Fibroblast of the aortic adventitia (primary cell): ENCODE results near the gene SELPLG. TPM values are rescaled to one million over a fixed set of nuclear protein-coding genes. Genes with fewer than 3 reads are reported as not detected.

Experiments used
- DNase-seq: peaks from one replicate; pipeline ENCODE4 v3.0.0-alpha.2; 2010; ENCODE audit warnings: low read depth
- H3K4me3 ChIP-seq: 2 replicates; pipeline ENCODE4 v1.5.1; 2011; ENCODE audit warnings: low read depth, mild to moderate bottlenecking, control low read depth, low read length, moderate library complexity
- CTCF ChIP-seq: IDR thresholded peaks from 2 replicates; pipeline ENCODE4 v1.5.1; 2011; ENCODE audit warnings: mild to moderate bottlenecking, low read length, control low read depth, inconsistent platforms; ENCODE audit not compliant: insufficient read depth
- total RNA-seq: library from RNA; depleted of rRNA; stranded (reverse); fragments of >200 nt; gene quantifications from 2 replicates; pipeline ENCODE4 v1.2.3, GENCODE V29; 2012; ENCODE audit warnings: low replicate concordance

The SELPLG gene
- total RNA-seq, 1 donor = 1.5 TPM

DNA sequence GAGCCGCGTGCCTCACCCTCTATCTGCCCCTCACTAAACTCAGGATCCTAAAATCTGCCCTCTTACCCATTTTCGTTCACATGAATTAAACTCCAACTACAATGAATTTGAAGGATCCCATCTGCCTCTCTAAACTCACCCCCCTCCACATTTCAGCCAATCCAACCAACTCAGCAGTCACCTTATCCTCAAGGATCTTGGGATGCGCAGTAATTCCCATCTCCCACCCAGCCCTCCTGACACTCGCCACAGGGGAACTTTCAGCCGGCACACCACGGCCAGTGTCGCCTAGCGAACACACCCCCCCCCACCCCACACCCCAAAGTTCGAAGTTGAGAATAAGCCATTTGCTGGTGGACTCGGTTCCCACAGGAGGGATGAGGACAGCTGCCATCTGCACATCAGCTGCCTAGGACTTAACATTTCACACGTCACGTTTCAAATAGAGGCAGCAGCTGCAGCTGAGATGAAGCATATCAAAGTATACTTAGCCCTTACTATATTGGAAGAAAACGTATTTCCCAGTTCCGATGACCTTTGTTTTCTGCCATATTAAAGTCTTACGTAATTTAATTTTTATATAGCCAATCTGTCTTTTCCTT lies 8.7 kb upstream of the SELPLG start:
- no peak for TF ChIP-seq CTCF
- DNase-seq = no peak
- no peak overlapping the region for H3K4me3 ChIP-seq

DNA sequence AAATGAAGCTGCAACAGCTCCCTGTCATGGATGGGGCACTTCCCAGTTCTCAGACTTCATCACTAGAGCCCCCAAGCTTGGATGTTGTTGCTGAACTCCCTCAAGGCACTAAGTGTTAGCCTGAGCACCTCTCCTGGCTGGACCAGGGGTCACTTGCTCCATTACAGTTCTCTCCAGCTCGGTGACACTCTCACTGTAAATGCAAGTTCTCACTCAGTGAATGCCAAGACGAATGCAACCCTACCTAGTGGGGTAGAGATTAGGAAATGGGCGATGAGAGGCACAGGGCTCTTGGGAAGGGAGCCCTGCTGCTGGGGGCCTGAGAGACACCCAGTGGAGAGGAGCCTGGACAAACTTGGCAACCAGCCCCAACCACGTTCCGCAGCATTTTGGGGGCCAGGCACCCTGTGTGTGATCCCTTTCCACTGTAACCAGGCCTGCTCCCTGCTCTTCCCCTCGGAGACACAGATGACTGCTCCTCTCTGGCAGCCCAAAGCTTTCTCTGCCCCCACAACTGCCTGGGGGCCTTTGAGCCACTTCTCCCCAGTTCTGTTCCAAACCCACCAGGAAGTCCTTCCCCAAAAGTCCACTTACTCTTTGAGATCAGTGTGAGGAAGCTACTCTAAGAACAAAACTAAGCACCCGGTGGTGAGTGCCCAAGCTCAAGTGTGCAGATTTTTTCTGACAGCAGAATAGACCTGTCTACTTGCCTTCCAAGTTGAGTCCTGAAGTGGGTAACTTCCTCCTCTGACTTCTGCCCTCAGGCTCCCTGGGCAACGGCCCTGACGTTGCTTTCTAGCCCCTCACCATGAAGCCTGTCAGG lies 8.0 kb upstream of the SELPLG start:
- no peak for DNase-seq
- no peak for TF ChIP-seq CTCF
- H3K4me3 ChIP-seq = no peak overlapping the region

DNA sequence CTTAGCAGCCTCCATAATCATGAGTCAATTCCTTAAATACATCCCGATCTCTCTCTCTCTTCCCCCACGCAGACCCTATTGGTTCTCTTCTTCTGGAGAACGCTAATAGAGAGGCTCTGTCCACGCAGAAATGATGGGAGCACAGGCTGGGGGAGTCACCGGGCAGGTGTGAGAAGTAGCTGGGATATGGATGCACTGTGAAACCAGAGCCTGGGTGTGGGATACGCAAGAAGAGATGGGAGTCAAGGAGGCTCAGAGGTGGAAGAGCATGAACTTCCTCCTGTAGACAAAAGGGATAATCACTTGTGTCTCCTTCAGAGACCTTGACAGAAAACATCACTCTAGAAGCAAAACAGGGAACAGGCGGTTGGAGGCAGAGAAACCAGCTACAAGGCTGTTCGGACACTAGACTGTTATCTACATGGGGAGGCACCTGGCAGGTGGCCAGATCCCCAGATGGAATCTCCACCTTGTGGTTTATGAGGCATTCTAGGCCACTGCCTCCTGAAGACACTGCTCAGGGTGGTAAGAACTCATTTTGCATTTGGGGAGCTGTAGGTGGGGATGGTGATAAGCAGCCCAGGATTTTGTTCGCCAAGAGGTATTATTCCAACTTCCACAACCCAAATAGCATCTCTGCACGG lies 7.2 kb upstream of the SELPLG start:
- DNase-seq = peak; percentile 64
- no peak for TF ChIP-seq CTCF
- no peak overlapping the region for H3K4me3 ChIP-seq

DNA sequence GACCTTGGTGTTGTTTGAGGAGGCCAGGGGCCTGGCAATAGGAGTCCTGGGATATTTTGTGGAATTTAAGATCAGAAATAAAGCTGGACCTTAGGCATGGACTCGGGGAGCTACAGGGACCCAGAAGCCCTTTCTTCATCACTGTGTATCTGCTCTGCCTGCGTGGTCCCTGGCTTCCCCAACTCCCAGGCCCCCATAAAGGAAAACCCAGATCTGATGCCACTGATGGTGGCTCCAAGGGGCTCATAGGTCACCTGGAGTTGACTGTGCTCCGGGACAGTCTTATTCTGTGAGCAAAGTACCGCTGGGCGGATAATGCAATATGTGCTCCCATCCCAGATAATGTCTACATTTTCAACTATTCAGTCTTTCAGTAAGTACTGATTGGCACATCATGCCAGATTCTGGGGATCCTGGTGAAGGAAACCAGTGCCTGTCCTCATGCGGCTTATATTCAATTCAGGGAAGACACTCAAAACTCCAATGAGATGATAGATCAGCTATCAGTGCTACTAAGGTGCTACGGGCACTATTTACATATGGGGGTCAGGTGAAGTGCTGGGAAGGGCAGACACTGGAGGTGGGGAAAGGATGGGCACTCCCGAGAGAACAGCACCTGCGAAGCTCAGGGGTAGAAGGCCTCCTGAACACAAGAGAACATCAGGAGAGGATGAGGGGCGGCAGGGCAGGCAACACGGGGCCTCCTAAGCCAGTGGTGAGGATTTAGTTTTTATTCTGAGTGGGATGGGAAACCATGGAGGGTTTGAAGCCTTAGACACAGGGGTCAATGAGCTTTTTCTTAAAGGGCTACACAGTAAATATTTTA lies 5.5 kb upstream of the SELPLG start:
- H3K4me3 ChIP-seq = no peak overlapping the region
- TF ChIP-seq CTCF = no peak
- no peak for DNase-seq

DNA sequence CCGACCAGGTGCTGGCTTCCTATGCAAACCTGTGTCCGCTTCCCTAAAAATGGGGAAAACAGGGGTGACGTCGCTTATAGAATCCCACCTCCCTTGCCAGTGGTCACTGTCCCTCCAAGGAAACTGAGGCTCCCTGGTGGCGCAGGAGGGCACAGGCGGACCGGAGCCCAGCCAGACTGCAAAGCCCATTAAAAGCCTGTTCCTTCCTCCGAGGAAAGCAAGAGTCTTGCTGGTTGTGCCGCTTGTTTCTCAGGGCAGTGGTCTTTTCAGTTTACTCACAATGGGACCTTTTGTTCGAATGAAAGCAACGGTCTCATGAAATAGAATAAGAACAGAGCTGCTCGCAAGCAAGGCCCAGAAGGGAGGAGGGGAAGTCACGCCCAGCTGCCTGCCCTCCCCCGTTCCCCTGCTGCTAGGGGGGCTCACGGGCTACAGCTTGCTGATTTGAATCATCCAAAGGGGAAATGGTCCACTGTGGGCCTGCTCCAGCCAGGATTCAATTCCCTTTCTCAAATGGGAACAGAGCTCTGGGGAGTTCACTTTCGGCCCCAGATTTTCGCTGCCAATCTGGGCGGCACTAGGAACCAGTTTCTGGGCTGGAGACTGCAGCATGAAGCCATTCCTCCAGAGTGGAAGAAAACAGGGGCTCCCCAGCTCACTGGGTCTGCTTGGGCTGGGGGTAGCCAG lies 4.6 kb upstream of the SELPLG start:
- H3K4me3 ChIP-seq = no peak overlapping the region
- DNase-seq = no peak

More for the DNA sequence above, 4.6 kb upstream of the SELPLG start:
- TF ChIP-seq CTCF = no peak
